Fibroblast of villous mesenchyme (primary cell): ENCODE results near the gene CABYR. TPM values are rescaled to one million over a fixed set of nuclear protein-coding genes. Genes with fewer than 3 reads are reported as not detected.

Source experiments
- DNase-seq: peaks from one replicate; pipeline ENCODE4 v3.0.0-alpha.2; 2010; ENCODE audit warnings: low read depth
- H3K4me3 ChIP-seq: 2 replicates; pipeline ENCODE4 v1.5.1; 2011; ENCODE audit warnings: low read depth, mild to moderate bottlenecking, low read length
- CTCF ChIP-seq: IDR thresholded peaks from 2 replicates; pipeline ENCODE4 v1.5.1; 2012; ENCODE audit warnings: low read depth, mild to moderate bottlenecking, low read length; ENCODE audit not compliant: insufficient read depth
- total RNA-seq: library from RNA; depleted of rRNA; stranded (reverse); fragments of >200 nt; gene quantifications from 2 replicates; pipeline ENCODE4 v1.2.3, GENCODE V29; 2012

Gene CABYR
- total RNA-seq, 1 donor = 20.3 TPM

GRCh38 chr18:24153397-24153796, 14.5 kb downstream of the CABYR start:
- H3K4me3 ChIP-seq = no peak overlapping the region
- DNase-seq = no peak
- TF ChIP-seq CTCF = no peak

- DNase-seq = no peak
- TF ChIP-seq CTCF = no peak
- H3K4me3 ChIP-seq = no peak overlapping the region
Observed at GRCh38 chr18:24157855-24158254, 19.0 kb downstream of the CABYR start.

GRCh38 chr18:24160086-24160485, 21.2 kb downstream of the CABYR start:
- DNase-seq = no peak
- no peak for TF ChIP-seq CTCF

GRCh38 chr18:24161304-24161703, 22.4 kb downstream of the CABYR start:
- no peak overlapping the region for H3K4me3 ChIP-seq
- TF ChIP-seq CTCF = no peak
- no peak for DNase-seq

More at GRCh38 chr18:24160086-24160485, 21.2 kb downstream of the CABYR start:
- no peak overlapping the region for H3K4me3 ChIP-seq

GRCh38 chr18:24168496-24168895, 29.6 kb downstream of the CABYR start:
- no peak overlapping the region for H3K4me3 ChIP-seq
- no peak for DNase-seq
- no peak for TF ChIP-seq CTCF

GRCh38 chr18:24170360-24170759, 31.5 kb downstream of the CABYR start:
- no peak overlapping the region for H3K4me3 ChIP-seq
- DNase-seq = no peak
- no peak for TF ChIP-seq CTCF

GRCh38 chr18:24173997-24174396, 35.1 kb downstream of the CABYR start:
- TF ChIP-seq CTCF = no peak
- no peak overlapping the region for H3K4me3 ChIP-seq
- DNase-seq = no peak
